ENCODE data around the gene ST6GALNAC2.
"Not testable (repeated sequence)": the region's sequence is repeated elsewhere in the genome, so short reads cannot be mapped to it uniquely, and the experiment has no call there.

Gene ST6GALNAC2

DNA sequence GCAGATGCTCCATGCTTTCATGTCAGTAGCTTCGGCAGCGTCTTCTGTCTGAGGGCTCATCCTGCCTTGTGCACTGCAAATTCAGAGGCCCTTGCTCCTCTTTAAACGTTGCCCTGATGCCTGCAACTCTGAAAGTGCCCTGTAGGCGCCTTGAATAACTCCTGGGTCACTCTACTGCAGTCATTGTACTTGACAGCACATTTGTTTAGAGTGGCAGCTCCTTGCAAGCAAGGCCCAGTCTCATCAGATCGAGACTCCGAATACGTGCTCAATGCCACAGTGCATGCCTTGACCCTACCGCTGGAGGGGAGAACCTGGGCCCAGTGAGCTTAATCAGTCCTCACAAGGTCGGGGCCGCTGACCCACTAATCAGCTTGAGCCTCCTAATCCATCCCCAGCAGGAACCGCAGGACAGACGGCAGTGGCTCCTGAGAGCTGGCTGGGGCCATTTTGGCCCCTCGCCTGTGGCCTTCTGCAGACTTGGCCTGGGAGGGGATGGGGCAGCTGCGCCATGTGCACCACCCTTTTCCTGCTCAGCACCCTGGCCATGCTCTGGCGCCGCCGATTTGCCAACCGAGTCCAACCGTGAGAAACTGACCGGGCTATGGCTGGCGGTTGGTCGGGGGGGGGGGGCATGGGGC lies 45.9 kb downstream of the ST6GALNAC2 start, which contains the start of gene PRCD:
Gene PRCD, plus strand, starts transcription at position 414 of the 641 bp plus-strand sequence. Its CDS starts 98 bp downstream, at position 512.
- no peak for DNase-seq (ENCODE audit: low read depth)

DNA sequence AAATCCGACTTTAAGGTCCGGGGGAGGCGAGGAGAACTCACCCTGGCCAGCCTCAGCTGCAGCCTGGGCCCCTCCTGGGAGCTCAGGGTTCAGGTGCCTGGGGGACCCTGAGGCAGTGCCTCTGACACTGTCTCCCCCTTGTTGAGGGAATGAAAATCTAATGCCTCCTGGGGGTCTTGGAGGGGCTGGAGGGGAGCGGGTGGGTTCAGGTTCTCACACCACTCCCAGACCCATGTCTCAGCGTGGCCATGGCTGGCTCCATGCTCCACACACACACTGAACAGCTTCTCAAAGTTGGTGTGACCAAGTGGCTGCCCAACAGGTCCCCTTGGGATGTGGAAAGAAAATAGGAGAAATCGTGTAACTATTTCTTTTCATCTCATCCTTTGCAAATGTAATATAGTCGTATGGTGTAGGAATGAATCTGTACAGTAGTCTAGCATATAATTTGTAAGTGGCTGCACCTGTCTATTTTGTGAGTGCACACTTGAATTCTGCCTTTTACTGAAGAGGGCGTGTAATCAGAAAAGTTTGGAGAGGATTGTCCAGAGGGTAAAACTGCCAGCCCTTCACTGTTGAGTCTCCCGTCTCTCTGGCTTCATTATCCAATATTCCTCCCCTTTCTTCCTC lies 46.6 kb downstream of the ST6GALNAC2 start:
- DNase-seq (ENCODE audit: low read depth): no peak

GRCh38 chr17:76538281-76538931 lies 47.3 kb downstream of the ST6GALNAC2 start:
- no peak for DNase-seq (ENCODE audit: low read depth)

DNA sequence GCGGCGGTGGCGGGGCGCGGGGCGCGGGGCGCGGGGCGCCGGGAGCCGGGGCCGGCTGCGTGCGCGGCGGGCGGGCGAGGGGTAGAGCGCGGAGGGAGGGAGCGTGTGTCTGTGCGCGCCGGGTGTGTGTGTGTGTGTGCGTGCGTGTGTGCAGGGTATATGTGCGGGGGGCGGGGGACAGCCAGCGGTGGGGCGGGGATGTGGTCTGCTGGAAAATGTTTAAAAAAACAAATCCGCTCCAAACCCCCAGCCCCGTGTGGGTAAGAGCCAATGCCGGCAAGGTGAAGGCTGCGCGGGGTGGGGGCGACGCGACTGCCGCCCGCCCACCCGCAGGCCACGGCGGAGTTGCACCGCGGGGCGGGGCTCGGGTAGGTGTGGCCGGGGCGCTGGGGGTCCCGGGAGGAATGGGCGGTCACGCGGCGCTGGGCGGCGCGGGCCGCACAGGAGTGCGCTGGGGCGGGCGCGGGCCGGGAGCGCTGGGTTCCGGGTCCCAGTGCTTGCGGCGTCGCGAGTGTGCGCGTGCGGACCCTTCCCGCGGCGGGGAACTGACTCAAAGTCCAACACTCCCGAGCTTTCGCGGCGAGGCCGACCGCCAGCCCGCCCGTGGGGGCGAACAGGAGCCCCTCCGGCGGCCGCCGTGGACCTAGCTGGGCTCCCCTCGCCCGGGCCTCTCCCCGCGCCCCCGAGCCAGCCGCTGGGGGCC lies 47.9 kb downstream of the ST6GALNAC2 start, which contains the start of gene CYGB:
Gene CYGB, minus strand, starts transcription at position 132 of the 703 bp plus-strand sequence. CDS start 167 bp downstream, outside the sequence.
- DNase-seq (ENCODE audit: low read depth): no peak

DNA sequence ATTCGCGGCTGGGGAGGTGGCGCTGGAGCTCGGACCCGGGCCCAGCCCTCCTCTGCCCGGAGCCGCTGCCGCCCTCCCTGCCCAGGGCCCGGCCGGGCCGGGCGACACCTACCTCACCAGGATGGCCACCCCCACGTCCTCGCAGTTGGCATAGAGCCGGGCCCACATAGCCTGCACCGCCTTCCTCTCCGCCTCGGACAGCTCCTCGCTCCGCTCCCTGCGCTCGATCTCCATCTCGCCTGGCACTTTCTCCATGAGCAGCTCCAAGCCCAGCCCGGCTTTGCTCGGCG lies 48.4 kb downstream of the ST6GALNAC2 start:
- no peak for DNase-seq (ENCODE audit: low read depth)

- DNase-seq (ENCODE audit: low read depth): no peak
Observed at GRCh38 chr17:76536511-76537287, 49.0 kb downstream of the ST6GALNAC2 start.

GRCh38 chr17:76535788-76536510 lies 49.7 kb downstream of the ST6GALNAC2 start:
- no peak for DNase-seq (ENCODE audit: low read depth)

- no peak for DNase-seq (ENCODE audit: low read depth)
Observed at GRCh38 chr17:76534831-76535732, 50.6 kb downstream of the ST6GALNAC2 start.

DNA sequence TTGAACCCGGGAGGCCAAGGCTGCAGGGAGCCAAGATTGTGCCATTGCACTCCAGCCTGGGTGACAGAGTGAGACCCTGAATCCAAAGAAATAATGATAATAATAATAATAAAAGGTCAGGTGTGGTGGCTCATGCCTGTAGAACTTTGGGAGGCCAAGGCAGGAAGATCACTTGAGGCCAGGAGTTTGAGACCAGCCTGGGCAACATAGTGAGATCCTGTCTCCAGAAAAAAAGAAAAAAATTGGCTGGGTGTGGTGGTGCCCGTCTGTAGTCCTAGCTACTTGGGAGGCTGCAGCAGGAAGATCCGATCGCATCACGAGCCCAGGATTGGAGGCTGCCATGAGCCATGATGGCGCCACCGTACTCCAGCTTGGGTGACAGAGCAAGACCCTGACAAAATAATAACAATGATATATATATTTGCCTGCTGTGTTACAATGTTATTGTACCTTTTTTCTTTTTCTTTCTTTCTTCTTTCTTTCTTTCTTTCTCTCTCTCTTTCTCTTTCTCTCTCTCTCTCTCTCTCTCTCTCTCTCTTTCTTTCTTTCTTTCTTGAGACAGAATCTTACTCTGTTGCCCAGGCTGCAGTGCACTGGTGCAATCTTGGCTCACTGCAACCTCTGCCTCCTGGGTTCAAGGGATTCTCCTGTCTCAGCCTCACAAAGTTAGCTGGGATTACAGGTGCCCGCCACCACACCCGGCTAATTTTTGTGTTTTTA lies 51.9 kb downstream of the ST6GALNAC2 start:
- DNase-seq (ENCODE audit: low read depth): not testable (repeated sequence)

DNA sequence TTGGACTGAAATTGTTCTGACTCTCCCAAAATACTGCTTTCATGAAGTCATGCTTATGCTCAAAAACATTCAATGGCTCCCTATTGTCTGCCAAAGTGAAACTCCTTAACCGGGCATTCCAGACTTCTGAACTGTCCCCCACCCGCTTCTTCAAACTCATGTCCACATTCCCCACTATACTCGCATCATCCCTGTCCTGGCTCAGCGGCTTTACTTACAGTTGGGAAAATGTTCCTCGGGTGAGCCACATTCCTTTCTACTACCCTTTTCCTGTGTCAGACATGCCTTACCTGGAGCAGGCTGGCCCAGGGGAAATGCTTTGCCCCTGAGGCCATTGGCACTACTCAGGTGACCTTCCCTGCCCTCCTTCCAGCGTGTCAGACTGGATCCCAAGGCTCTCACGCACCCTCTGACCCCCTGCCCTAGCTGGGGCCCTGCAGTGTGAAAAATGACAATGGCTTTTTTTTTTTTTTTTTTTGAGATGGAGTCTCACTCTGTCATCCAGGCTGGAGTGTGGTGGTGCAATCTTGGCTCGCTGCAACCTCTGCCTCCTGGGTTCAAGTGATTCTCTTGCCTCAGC lies 53.5 kb downstream of the ST6GALNAC2 start:
- no peak for DNase-seq (ENCODE audit: low read depth)

GRCh38 chr17:76531486-76532038 lies 54.1 kb downstream of the ST6GALNAC2 start:
- DNase-seq (ENCODE audit: low read depth): no peak

DNA sequence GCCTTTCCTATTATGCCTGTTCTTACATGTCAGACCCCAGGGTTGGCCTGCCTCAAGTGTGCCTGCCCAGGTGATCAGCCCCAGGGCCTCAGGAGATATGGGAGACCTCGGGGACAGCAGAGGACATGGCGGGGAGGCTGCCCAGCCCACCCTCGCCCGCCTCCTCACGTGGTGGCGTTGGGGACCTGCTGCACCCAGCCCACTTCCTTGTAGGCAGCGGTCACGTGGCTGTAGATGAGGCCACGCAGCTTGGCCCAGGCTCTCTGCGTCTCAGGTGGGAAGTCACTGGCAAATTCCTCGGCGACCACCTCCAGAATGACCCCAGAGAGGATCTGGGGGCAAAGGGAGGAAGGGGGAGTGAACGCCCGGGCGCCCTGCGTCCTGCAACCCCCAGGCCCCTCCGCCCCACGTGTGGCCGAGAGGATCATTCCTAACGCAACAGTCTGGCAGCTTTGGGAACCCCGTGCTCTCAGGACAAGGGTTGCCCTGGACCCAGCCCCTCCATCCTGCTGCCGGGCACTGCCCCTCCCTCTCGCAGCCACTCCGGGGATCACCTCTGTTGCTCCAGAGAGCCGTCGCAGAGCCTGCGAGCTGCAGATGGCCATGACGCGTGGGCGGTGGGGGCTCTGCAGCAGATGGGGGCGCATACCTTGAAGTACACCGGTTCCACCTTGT lies 54.7 kb downstream of the ST6GALNAC2 start:
- DNase-seq (ENCODE audit: low read depth): no peak

GRCh38 chr17:76530095-76530723 lies 55.5 kb downstream of the ST6GALNAC2 start:
- DNase-seq (ENCODE audit: low read depth): no peak

- DNase-seq (ENCODE audit: low read depth): no peak
Observed at GRCh38 chr17:76529224-76530094, 56.2 kb downstream of the ST6GALNAC2 start.

- no peak for DNase-seq (ENCODE audit: low read depth)
Observed at GRCh38 chr17:76528528-76529223, 57.0 kb downstream of the ST6GALNAC2 start.

- no peak for DNase-seq (ENCODE audit: low read depth)
Observed at GRCh38 chr17:76528156-76528527, 57.5 kb downstream of the ST6GALNAC2 start.

Data from stimulated activated CD8-positive, alpha-beta memory T cell treated with anti-CD3 and anti-CD28 coated beads, Interleukin-7, amount 100 ng/mL, for 24 hours (primary cell).